GM18907 (cell line): ENCODE results near the gene BTBD19.
"Not testable (repeated sequence)": the region's sequence is repeated elsewhere in the genome, so short reads cannot be mapped to it uniquely, and the experiment has no call there.

Experiments
- ATAC-seq: cut with Tn5 transposase; IDR thresholded peaks from one replicate; pipeline ENCODE4 v1.9.1; 2021; ENCODE audit warnings: mild to moderate bottlenecking, moderate library complexity; ENCODE audit not compliant: unreplicated experiment

BTBD19 gene

GRCh38 chr1:44808938-44809917, 905 bp downstream of the BTBD19 start:
- peak; percentile 35 for ATAC-seq

- no peak for ATAC-seq
Observed at GRCh38 chr1:44810101-44810761, 1.9 kb downstream of the BTBD19 start.

- ATAC-seq: not testable (repeated sequence)
Observed at GRCh38 chr1:44810762-44811105, 2.4 kb downstream of the BTBD19 start.

- ATAC-seq: no peak
Observed at GRCh38 chr1:44811234-44811633, 2.9 kb downstream of the BTBD19 start.

- no peak for ATAC-seq
Observed at GRCh38 chr1:44812822-44813543, 4.7 kb downstream of the BTBD19 start.

- not testable (repeated sequence) for ATAC-seq
Observed at GRCh38 chr1:44815926-44816325, 7.6 kb downstream of the BTBD19 start.

GRCh38 chr1:44817307-44817706, 9.0 kb downstream of the BTBD19 start:
- ATAC-seq: no peak

- no peak for ATAC-seq
Observed at GRCh38 chr1:44817771-44818495, 9.6 kb downstream of the BTBD19 start.

GRCh38 chr1:44819196-44819607, 10.9 kb downstream of the BTBD19 start:
- no peak for ATAC-seq

GRCh38 chr1:44819608-44820327, 11.4 kb downstream of the BTBD19 start:
- peak; percentile 77 for ATAC-seq

GRCh38 chr1:44820328-44821239, 12.3 kb downstream of the BTBD19 start:
- ATAC-seq: no peak

GRCh38 chr1:44821240-44821715, 13.0 kb downstream of the BTBD19 start:
- no peak for ATAC-seq

GRCh38 chr1:44822131-44822701, 13.9 kb downstream of the BTBD19 start:
- ATAC-seq: no peak

- no peak for ATAC-seq
Observed at GRCh38 chr1:44822981-44823451, 14.7 kb downstream of the BTBD19 start.

- not testable (repeated sequence) for ATAC-seq
Observed at GRCh38 chr1:44824392-44824791, 16.1 kb downstream of the BTBD19 start.

- ATAC-seq: no peak
Observed at GRCh38 chr1:44826375-44827196, 18.3 kb downstream of the BTBD19 start.

GRCh38 chr1:44827197-44828002, 19.1 kb downstream of the BTBD19 start:
- ATAC-seq: no peak
